WTC11 (cell line): ENCODE measurements around the gene DNAI7. TPM values are rescaled to one million over a fixed set of nuclear protein-coding genes. Genes with fewer than 3 reads are reported as not detected.
A peak's percentile ranks its signal among the peaks of the same experiment; 100 is the strongest.

ENCODE experiments used
- ATAC-seq: fragments of 200-7000 bp; cut with Tn5 transposase; 2 replicates; pipeline ENCODE4 v1.10.0; 2021; ENCODE audit warnings: mild to moderate bottlenecking, moderate library complexity
- CTCF ChIA-PET: fragments of 300-600 bp; sonication (Branson Sonifier 250); formaldehyde crosslinking; loops from one replicate; lab custom pipeline; 2021; ENCODE audit warnings: antibody characterized with exemption; lab: Charles Lee
- POLR2A ChIA-PET: fragments of 350-600 bp; sonication (Branson Sonifier 250); formaldehyde crosslinking; loops from one replicate; lab custom pipeline; 2021; ENCODE audit warnings: antibody characterized with exemption; lab: Charles Lee
- DNase-seq: peaks from one replicate; pipeline ENCODE4 v3.0.0; 2021; ENCODE audit warnings: low spot score
- H3K27ac Mint-ChIP-seq: 2 replicates; pipeline ENCODE4 v1.8.0; 2021; ENCODE audit warnings: mixed read lengths
- H3K27me3 Mint-ChIP-seq: 2 replicates; pipeline ENCODE4 v1.8.0; 2021; ENCODE audit warnings: low read depth, mild to moderate bottlenecking, moderate library complexity, mixed read lengths
- H3K36me3 Mint-ChIP-seq: 2 replicates; pipeline ENCODE4 v1.8.0; 2021; ENCODE audit warnings: mixed read lengths
- H3K4me1 Mint-ChIP-seq: 2 replicates; pipeline ENCODE4 v1.8.0; 2022; ENCODE audit warnings: mixed read lengths
- H3K4me3 Mint-ChIP-seq: 2 replicates; pipeline ENCODE4 v1.8.0; 2021; ENCODE audit warnings: mild to moderate bottlenecking, moderate library complexity, mixed read lengths
- H3K9me3 Mint-ChIP-seq: 2 replicates; pipeline ENCODE4 v1.8.0; 2021; ENCODE audit warnings: mixed read lengths
- E2F1 ChIP-seq: sonication (generic); formaldehyde crosslinking; IDR thresholded peaks from 2 replicates; pipeline ENCODE4 v1.8.0; 2022; ENCODE audit warnings: mild to moderate bottlenecking, missing genetic modification reagents
- ELF4 ChIP-seq: sonication (generic); formaldehyde crosslinking; IDR thresholded peaks from 2 replicates; pipeline ENCODE4 v1.8.1; 2022; ENCODE audit warnings: low read depth, mild to moderate bottlenecking, moderate library complexity, missing genetic modification reagents
- EMX1 ChIP-seq: fragments of 250-450 bp; sonication (Bioruptor Pico); IDR thresholded peaks from 2 replicates; pipeline ENCODE4 v1.8.0; 2021; ENCODE audit warnings: mild to moderate bottlenecking
- ERG ChIP-seq: fragments of 250-450 bp; sonication (Bioruptor Pico); IDR thresholded peaks from 2 replicates; pipeline ENCODE4 v1.8.0; 2021; ENCODE audit warnings: mild to moderate bottlenecking
- FOXJ3 ChIP-seq: sonication (generic); formaldehyde crosslinking; IDR thresholded peaks from 2 replicates; pipeline ENCODE4 v1.9.0; 2021; ENCODE audit warnings: missing genetic modification reagents, mild to moderate bottlenecking, borderline replicate concordance
- GABPB1 ChIP-seq: sonication (generic); formaldehyde crosslinking; IDR thresholded peaks from 2 replicates; pipeline ENCODE4 v1.8.1; 2023; ENCODE audit warnings: mild to moderate bottlenecking, missing genetic modification reagents
- HMGA2 ChIP-seq: fragments of 250-450 bp; sonication (Bioruptor Pico); IDR thresholded peaks from 2 replicates; pipeline ENCODE4 v1.4.0; 2021; ENCODE audit warnings: mild to moderate bottlenecking, moderate library complexity
- JAZF1 ChIP-seq: fragments of 250-450 bp; sonication (Bioruptor Pico); IDR thresholded peaks from 2 replicates; pipeline ENCODE4 v1.9.0; 2021; ENCODE audit warnings: moderate library complexity, mild to moderate bottlenecking, inconsistent platforms
- MAX ChIP-seq: sonication (generic); formaldehyde crosslinking; IDR thresholded peaks from 2 replicates; pipeline ENCODE4 v1.8.0; 2022; ENCODE audit warnings: mild to moderate bottlenecking, missing genetic modification reagents
- MLX ChIP-seq: sonication (generic); formaldehyde crosslinking; IDR thresholded peaks from 2 replicates; pipeline ENCODE4 v1.8.1; 2023; ENCODE audit warnings: mild to moderate bottlenecking, missing genetic modification reagents, moderate library complexity
- NR1H2 ChIP-seq: sonication (generic); formaldehyde crosslinking; IDR thresholded peaks from 2 replicates; pipeline ENCODE4 v1.9.0; 2021; ENCODE audit warnings: mild to moderate bottlenecking, moderate library complexity, missing genetic modification reagents
- PREB ChIP-seq: sonication (generic); formaldehyde crosslinking; IDR thresholded peaks from 2 replicates; pipeline ENCODE4 v1.8.1; 2022; ENCODE audit warnings: mild to moderate bottlenecking, missing genetic modification reagents, moderate library complexity, borderline replicate concordance
- PRRX2 ChIP-seq: fragments of 250-450 bp; sonication (Bioruptor Pico); IDR thresholded peaks from 2 replicates; pipeline ENCODE4 v1.8.0; 2021; ENCODE audit warnings: mild to moderate bottlenecking
- RELA ChIP-seq: sonication (generic); formaldehyde crosslinking; IDR thresholded peaks from 2 replicates; pipeline ENCODE4 v1.8.1; 2022; ENCODE audit warnings: missing genetic modification reagents, mild to moderate bottlenecking, borderline replicate concordance
- TEAD4 ChIP-seq: sonication (generic); formaldehyde crosslinking; IDR thresholded peaks from 2 replicates; pipeline ENCODE4 v1.8.0; 2022; ENCODE audit warnings: mild to moderate bottlenecking, missing genetic modification reagents
- total RNA-seq: library from RNA; stranded (reverse); gene quantifications from 3 replicates; pipeline ENCODE4 v1.2.3, GENCODE V29; 2021
- TF ChIP-seq, protein P1 (sequence below): sonication (generic); formaldehyde crosslinking; IDR thresholded peaks from 2 replicates; pipeline ENCODE4 v1.8.0; 2023; ENCODE audit warnings: mild to moderate bottlenecking, missing genetic modification reagents
- TF ChIP-seq, protein P2 (sequence below): fragments of 200-600 bp; IDR thresholded peaks from 2 replicates; pipeline ENCODE4 v1.8.0; 2022; ENCODE audit warnings: antibody characterized with exemption
- TF ChIP-seq, protein P3 (sequence below): sonication (generic); formaldehyde crosslinking; IDR thresholded peaks from 2 replicates; pipeline ENCODE4 v1.8.0; 2022; ENCODE audit warnings: mild to moderate bottlenecking, missing genetic modification reagents
- TF ChIP-seq, protein P4 (sequence below): sonication (generic); formaldehyde crosslinking; IDR thresholded peaks from 2 replicates; pipeline ENCODE4 v1.8.0; 2022; ENCODE audit warnings: mild to moderate bottlenecking, missing genetic modification reagents
- TF ChIP-seq, protein P5 (sequence below): sonication (generic); formaldehyde crosslinking; IDR thresholded peaks from 2 replicates; pipeline ENCODE4 v1.8.1; 2022; ENCODE audit warnings: low read depth, missing genetic modification reagents, borderline replicate concordance

DNAI7 gene
- total RNA-seq, 1 experiment from 2014 or later = not detected

DNA sequence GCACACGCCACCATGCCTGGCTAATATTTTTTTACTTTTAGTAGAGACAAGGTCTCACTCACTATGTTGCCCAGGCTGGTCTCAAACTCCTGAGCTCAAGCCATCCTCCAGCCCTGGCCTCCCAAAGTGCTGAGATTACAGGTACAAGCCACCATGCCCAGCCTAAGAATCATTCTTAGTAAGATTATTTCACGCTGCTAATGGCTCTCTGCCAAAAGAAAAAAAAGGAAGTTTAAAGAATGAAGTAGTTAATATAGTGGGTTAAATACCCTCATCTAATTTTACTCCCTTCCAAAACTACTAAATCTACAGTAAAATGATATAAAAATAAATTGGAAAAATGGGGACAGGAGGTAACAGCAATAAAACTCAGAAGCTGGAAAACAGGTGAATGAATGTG, 2.6 kb upstream of the DNAI7 start (continued):
- TF ChIP-seq, protein P1, sequence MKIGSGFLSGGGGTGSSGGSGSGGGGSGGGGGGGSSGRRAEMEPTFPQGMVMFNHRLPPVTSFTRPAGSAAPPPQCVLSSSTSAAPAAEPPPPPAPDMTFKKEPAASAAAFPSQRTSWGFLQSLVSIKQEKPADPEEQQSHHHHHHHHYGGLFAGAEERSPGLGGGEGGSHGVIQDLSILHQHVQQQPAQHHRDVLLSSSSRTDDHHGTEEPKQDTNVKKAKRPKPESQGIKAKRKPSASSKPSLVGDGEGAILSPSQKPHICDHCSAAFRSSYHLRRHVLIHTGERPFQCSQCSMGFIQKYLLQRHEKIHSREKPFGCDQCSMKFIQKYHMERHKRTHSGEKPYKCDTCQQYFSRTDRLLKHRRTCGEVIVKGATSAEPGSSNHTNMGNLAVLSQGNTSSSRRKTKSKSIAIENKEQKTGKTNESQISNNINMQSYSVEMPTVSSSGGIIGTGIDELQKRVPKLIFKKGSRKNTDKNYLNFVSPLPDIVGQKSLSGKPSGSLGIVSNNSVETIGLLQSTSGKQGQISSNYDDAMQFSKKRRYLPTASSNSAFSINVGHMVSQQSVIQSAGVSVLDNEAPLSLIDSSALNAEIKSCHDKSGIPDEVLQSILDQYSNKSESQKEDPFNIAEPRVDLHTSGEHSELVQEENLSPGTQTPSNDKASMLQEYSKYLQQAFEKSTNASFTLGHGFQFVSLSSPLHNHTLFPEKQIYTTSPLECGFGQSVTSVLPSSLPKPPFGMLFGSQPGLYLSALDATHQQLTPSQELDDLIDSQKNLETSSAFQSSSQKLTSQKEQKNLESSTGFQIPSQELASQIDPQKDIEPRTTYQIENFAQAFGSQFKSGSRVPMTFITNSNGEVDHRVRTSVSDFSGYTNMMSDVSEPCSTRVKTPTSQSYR (CRISPR knock-in tag) = no peak
- TF ChIP-seq, protein P2, sequence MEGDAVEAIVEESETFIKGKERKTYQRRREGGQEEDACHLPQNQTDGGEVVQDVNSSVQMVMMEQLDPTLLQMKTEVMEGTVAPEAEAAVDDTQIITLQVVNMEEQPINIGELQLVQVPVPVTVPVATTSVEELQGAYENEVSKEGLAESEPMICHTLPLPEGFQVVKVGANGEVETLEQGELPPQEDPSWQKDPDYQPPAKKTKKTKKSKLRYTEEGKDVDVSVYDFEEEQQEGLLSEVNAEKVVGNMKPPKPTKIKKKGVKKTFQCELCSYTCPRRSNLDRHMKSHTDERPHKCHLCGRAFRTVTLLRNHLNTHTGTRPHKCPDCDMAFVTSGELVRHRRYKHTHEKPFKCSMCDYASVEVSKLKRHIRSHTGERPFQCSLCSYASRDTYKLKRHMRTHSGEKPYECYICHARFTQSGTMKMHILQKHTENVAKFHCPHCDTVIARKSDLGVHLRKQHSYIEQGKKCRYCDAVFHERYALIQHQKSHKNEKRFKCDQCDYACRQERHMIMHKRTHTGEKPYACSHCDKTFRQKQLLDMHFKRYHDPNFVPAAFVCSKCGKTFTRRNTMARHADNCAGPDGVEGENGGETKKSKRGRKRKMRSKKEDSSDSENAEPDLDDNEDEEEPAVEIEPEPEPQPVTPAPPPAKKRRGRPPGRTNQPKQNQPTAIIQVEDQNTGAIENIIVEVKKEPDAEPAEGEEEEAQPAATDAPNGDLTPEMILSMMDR = no peak
- TF ChIP-seq ELF4 (no peak), PRRX2 (CRISPR knock-in tag) (no peak), TEAD4 (CRISPR knock-in tag) (no peak), GABPB1 (no peak)
- TF ChIP-seq, protein P3, sequence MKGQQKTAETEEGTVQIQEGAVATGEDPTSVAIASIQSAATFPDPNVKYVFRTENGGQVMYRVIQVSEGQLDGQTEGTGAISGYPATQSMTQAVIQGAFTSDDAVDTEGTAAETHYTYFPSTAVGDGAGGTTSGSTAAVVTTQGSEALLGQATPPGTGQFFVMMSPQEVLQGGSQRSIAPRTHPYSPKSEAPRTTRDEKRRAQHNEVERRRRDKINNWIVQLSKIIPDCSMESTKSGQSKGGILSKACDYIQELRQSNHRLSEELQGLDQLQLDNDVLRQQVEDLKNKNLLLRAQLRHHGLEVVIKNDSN (CRISPR knock-in tag) = no peak
- TF ChIP-seq, all 79 proteins: peak for 0

DNA sequence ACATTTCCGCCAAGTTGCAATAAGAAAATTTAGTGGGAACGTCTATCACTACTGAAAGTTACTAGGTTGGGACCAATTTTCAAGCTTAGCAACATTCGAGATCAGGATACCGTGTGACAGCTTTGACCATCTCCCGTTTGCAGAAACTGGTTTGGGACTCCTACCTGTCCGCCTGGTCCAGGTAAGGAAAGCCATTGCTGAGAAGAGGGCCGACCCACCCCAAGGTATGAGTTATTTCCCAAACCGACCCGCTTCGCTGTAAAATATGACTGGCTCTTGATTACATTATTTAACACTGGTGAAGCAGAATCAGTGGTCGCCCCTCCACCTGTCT, 271 bp downstream of the DNAI7 start:
- peak overlapping the region; percentile 93 for H3K4me3 Mint-ChIP-seq
- no peaks in the 10 kb centered on the region for H3K36me3 Mint-ChIP-seq
- no peak for TF ChIP-seq RELA (CRISPR knock-in tag)
- TF ChIP-seq ERG (CRISPR knock-in tag) = no peak
- no peak for TF ChIP-seq TEAD4 (CRISPR knock-in tag)
- no peak for TF ChIP-seq JAZF1 (CRISPR knock-in tag)
- TF ChIP-seq, protein P4, sequence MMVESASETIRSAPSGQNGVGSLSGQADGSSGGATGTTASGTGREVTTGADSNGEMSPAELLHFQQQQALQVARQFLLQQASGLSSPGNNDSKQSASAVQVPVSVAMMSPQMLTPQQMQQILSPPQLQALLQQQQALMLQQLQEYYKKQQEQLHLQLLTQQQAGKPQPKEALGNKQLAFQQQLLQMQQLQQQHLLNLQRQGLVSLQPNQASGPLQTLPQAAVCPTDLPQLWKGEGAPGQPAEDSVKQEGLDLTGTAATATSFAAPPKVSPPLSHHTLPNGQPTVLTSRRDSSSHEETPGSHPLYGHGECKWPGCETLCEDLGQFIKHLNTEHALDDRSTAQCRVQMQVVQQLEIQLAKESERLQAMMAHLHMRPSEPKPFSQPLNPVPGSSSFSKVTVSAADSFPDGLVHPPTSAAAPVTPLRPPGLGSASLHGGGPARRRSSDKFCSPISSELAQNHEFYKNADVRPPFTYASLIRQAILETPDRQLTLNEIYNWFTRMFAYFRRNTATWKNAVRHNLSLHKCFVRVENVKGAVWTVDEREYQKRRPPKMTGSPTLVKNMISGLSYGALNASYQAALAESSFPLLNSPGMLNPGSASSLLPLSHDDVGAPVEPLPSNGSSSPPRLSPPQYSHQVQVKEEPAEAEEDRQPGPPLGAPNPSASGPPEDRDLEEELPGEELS = no peak
- TF ChIP-seq MAX (CRISPR knock-in tag) = no peak
- TF ChIP-seq EMX1 (CRISPR knock-in tag) = no peak
- TF ChIP-seq, protein P5, sequence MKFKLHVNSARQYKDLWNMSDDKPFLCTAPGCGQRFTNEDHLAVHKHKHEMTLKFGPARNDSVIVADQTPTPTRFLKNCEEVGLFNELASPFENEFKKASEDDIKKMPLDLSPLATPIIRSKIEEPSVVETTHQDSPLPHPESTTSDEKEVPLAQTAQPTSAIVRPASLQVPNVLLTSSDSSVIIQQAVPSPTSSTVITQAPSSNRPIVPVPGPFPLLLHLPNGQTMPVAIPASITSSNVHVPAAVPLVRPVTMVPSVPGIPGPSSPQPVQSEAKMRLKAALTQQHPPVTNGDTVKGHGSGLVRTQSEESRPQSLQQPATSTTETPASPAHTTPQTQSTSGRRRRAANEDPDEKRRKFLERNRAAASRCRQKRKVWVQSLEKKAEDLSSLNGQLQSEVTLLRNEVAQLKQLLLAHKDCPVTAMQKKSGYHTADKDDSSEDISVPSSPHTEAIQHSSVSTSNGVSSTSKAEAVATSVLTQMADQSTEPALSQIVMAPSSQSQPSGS = no peak
- TF ChIP-seq, protein P2 = no peak
- TF ChIP-seq HMGA2 (CRISPR knock-in tag) = no peak
- TF ChIP-seq NR1H2 (CRISPR knock-in tag) = no peak
- no peak for TF ChIP-seq FOXJ3 (CRISPR knock-in tag)
- TF ChIP-seq MLX (CRISPR knock-in tag) = no peak
- no peak for TF ChIP-seq PREB
- no peak for TF ChIP-seq E2F1
- TF ChIP-seq, all 79 proteins: peak for 0
- ChIA-PET POLR2A (interaction anchor here (0.5 to 1.5 kb wide), 8 partner anchors 9 to 193 kb away, joined by 3 to 8 read pairs (median 4); partner anchors contain the start of gene KRAS), CTCF (interaction anchor here (0.6 to 1.6 kb wide), 5 partner anchors 40 to 853 kb away, joined by 3 to 13 read pairs (median 4); no protein-coding TSS in a partner anchor)
- DNase-seq = no peak
- Mint-ChIP-seq H3K27me3 (no peaks in the 10 kb centered on the region), H3K9me3 (no peaks in the 10 kb centered on the region), H3K4me1 (peaks cover 11% of the 10 kb centered on the region), H3K27ac (0 out of 2 replicates have a peak overlapping the region, but pooled peaks have one; percentile 43)
- peak; percentile 31 for ATAC-seq
